Esophagus muscularis mucosa (tissue), 4 donors: ENCODE measurements around the gene SKP1. TPM values are rescaled to one million over a fixed set of nuclear protein-coding genes. Genes with fewer than 3 reads are reported as not detected.

Source experiments
- DNase-seq: peaks from one replicate; pipeline ENCODE4 v3.0.0-alpha.2; 2017; ENCODE audit errors: extremely low spot score
- H3K27ac ChIP-seq, 4 donors: fragments of 200-600 bp; sonication (generic); replicated peaks in 1 of 4; 1 replicate in 3 of 4; 2 replicates in 1 of 4; pipeline ENCODE4 v1.5.1; 2016 to 2019; ENCODE audit warnings: mild to moderate bottlenecking in 1 of 4
- H3K27me3 ChIP-seq, 4 donors: fragments of 200-600 bp; sonication (generic); one replicate each; pipeline versions ENCODE4 v1.5.1 to v1.6.0; 2016 to 2019
- H3K36me3 ChIP-seq, 4 donors: fragments of 200-600 bp; sonication (generic); one replicate each; pipeline ENCODE4 v1.5.1; 2016 to 2019
- H3K4me1 ChIP-seq, 4 donors: fragments of 200-600 bp; sonication (generic); one replicate each; pipeline ENCODE4 v1.5.1; 2016 to 2019
- H3K4me3 ChIP-seq, 4 donors: fragments of 200-600 bp; sonication (generic); 1 replicate in 2 of 4; 2 replicates in 2 of 4; pipeline ENCODE4 v1.5.1; 2016 to 2019; ENCODE audit warnings: mild to moderate bottlenecking in 4 of 4, moderate library complexity in 1 of 4
- H3K9me3 ChIP-seq, 4 donors: fragments of 200-600 bp; sonication (generic); 1 replicate in 3 of 4; 2 replicates in 1 of 4; pipeline ENCODE4 v1.5.1; 2016 to 2019
- CTCF ChIP-seq, 3 experiments: fragments of 200-600 bp in 2 of 3; fragments of 450-650 bp in 1 of 3; sonication (generic) in 2 of 3; IDR thresholded peaks; one replicate each; pipeline ENCODE4 v1.5.1; 2017 to 2019; ENCODE audit warnings: antibody characterized with exemption in 3 of 3, mild to moderate bottlenecking in 2 of 3, moderate library complexity in 1 of 3
- EP300 ChIP-seq: sonication (generic); formaldehyde crosslinking; IDR thresholded peaks from one replicate; pipeline ENCODE4 v1.6.1; 2017; ENCODE audit warnings: antibody characterized with exemption
- POLR2A ChIP-seq: fragments of 450-650 bp; IDR thresholded peaks from one replicate; pipeline ENCODE4 v1.6.1; 2017; ENCODE audit warnings: antibody characterized with exemption, moderate library complexity, mild to moderate bottlenecking, low read depth
- POLR2AphosphoS5 ChIP-seq, 2 donors: sonication (generic); formaldehyde crosslinking; IDR thresholded peaks; one replicate each; pipeline ENCODE4 v1.6.1; 2017; ENCODE audit warnings: antibody characterized with exemption in 2 of 2
- WGBS: methylation state at CpG from one replicate; pipeline ENCODE4 v1.1.5; 2018; 5-methylcytosine and 5-hydroxymethylcytosine counted together
- intact Hi-C: fragments of 100-400 bp; cut with DNase I; formaldehyde crosslinking; loops from one replicate; pipeline ENCODE4 v1.15.1; 2023
- total RNA-seq, 4 donors: library from RNA; depleted of rRNA; stranded (reverse); fragments of >200 nt; gene quantifications; one replicate each; pipeline versions ENCODE4 v1.1.0 to v1.2.1, GENCODE V29; 2016

SKP1 gene
- total RNA-seq, 4 donors from 2014 or later = 170 to 345 (median 322) TPM

- TF ChIP-seq EP300 (no peak), POLR2AphosphoS5 (IDR thresholded peaks at IDR 0.05) (peak in 1 of 2 donors; percentile 8)
- Histone ChIP-seq H3K27ac (no peak overlapping the region), H3K9me3 (no peaks in the 10 kb centered on the region), H3K36me3 (peaks cover 0 to 5% (median 0%) of the 10 kb centered on the region in 4 donors), H3K4me3 (no peak overlapping the region), H3K27me3 (no peaks in the 10 kb centered on the region), H3K4me1 (peaks cover 27 to 34% (median 31%) of the 10 kb centered on the region in 4 donors)
- WGBS = no CpG with 5 or more reads among the region's 3 CpGs
- intact Hi-C loops = no loop called here
- no peak for DNase-seq
These were observed 54.2 kb downstream of the SKP1 start for GRCh38 chr5:134122530-134122929.

- 92% methylated on average over 13 of the region's 17 CpGs for WGBS
- DNase-seq = no peak
- Histone ChIP-seq H3K27me3 (no peaks in the 10 kb centered on the region), H3K4me3 (no peak overlapping the region), H3K36me3 (no peaks in the 10 kb centered on the region), H3K27ac (no peak overlapping the region), H3K4me1 (peaks cover 13 to 21% (median 16%) of the 10 kb centered on the region in 4 donors), H3K9me3 (no peaks in the 10 kb centered on the region)
- intact Hi-C loops = no loop called here
- TF ChIP-seq EP300 = no peak
- TF ChIP-seq CTCF (IDR thresholded peaks at IDR 0.05) = no peak
- no peak for TF ChIP-seq POLR2A
- TF ChIP-seq POLR2AphosphoS5 (IDR thresholded peaks at IDR 0.05) = no peak
These were observed 56.2 kb downstream of the SKP1 start for GRCh38 chr5:134120386-134121138.

DNA sequence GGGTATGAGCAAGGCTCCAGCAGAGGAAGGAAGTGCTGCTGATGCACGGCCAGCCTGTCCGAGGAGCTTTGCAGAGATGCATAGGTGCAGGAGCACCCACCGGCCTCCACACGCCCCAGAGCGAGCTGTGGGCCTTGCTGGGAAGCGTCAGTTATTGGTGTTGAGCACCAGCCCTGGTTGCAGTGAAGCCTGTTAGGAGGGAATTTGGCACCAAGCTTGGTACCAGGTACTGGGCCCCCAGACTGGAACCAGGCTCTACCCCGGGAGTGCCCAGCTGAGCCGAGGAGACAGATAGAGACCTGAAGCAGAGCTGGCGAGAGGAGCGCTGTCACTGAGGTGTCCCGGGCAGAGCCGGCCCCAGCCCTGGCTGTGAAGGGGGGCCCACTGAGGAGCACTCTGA is 57.0 kb downstream of the SKP1 start:
- H3K4me1 ChIP-seq = peaks cover 8 to 18% (median 14%) of the 10 kb centered on the region in 4 donors
- H3K9me3 ChIP-seq = no peaks in the 10 kb centered on the region
- 94% methylated on average over 3 of the region's 12 CpGs for WGBS
- no peaks in the 10 kb centered on the region for H3K36me3 ChIP-seq
- intact Hi-C loops = no loop called here
- H3K4me3 ChIP-seq = no peak overlapping the region
- no peak for DNase-seq
- H3K27me3 ChIP-seq = no peaks in the 10 kb centered on the region
- TF ChIP-seq POLR2A = no peak
- H3K27ac ChIP-seq = no peak overlapping the region

- Histone ChIP-seq H3K4me3 (no peak overlapping the region), H3K27ac (no peak overlapping the region), H3K4me1 (peaks cover 13 to 20% (median 19%) of the 10 kb centered on the region in 4 donors), H3K36me3 (no peaks in the 10 kb centered on the region), H3K9me3 (no peaks in the 10 kb centered on the region), H3K27me3 (peaks cover 0 to 5% (median 4%) of the 10 kb centered on the region in 4 donors)
- TF ChIP-seq CTCF (IDR thresholded peaks at IDR 0.05) = no peak
- no peak for TF ChIP-seq POLR2AphosphoS5 (IDR thresholded peaks at IDR 0.05)
- no peak for TF ChIP-seq EP300
- no peak for TF ChIP-seq POLR2A
- intact Hi-C loops = no loop called here
- DNase-seq = no peak
- WGBS = 92% methylated on average over 4 of the region's 4 CpGs
These were observed 58.4 kb downstream of the SKP1 start for GRCh38 chr5:134118212-134118835.

DNA sequence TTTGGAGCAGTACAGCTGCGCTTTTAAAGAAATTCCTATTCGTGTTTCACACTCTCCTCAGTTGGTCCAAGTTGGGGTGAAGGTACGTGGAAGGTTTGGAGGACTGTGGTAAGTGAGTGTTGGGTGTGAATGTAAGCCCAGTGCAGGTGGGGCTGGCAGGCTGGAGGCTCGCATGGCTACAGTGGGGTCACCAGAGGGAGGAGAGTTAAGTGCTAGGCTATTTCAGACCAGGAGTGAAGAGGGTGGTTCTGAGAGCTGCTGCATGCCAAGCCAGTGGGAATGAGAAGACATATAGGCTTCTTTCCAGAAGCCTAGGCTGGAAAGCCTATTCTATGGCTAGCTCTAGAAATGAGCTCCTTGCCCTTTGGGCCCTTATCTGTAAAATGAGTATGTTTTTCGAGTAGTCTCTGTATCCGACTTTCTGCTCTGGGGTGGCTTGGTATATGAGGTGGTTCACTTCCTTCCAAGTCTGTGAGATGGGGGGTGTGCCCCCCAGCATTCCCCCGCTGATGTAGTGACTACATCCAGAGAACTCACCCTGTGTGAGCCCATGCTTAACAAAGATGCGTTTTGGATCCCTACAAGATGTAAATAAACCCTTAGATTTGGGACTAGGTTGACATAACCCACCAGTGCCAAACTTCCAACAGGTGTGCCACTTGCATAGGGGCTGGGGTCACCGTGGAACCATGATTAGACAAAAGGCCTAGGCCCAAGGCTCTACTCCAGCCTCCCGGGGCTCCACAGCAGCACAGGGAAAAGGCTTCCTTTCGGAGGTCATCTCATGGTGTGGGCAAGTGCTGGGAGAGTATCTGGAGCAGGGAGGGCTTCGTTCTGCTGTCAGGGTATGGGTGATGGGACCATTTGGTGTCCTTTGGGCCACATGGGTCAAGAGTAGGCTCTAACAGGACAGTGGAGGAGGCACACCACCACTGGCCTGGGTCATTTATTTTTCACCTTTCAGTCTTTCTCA is 59.7 kb downstream of the SKP1 start:
- Histone ChIP-seq H3K9me3 (no peaks in the 10 kb centered on the region), H3K27ac (no peak overlapping the region), H3K36me3 (no peaks in the 10 kb centered on the region), H3K27me3 (peaks cover 0 to 17% (median 13%) of the 10 kb centered on the region in 4 donors), H3K4me1 (peaks cover 17 to 25% (median 24%) of the 10 kb centered on the region in 4 donors), H3K4me3 (no peak overlapping the region)
- intact Hi-C loops = no loop called here
- 92% methylated on average over 12 of the region's 12 CpGs for WGBS
- TF ChIP-seq POLR2AphosphoS5 (IDR thresholded peaks at IDR 0.05) = no peak
- TF ChIP-seq POLR2A = no peak
- TF ChIP-seq CTCF (IDR thresholded peaks at IDR 0.05) = no peak
- TF ChIP-seq EP300 = no peak
- no peak for DNase-seq
